Measurements from ENCODE around the gene AUTS2. TPM values are rescaled to one million over a fixed set of nuclear protein-coding genes. Genes with fewer than 3 reads are reported as not detected.

Gene AUTS2
- total RNA-seq, 1 experiment from 2014 or later: 256 TPM

GRCh38 chr7:70056363-70056762, 458.1 kb downstream of the AUTS2 start:
- no peak overlapping the region; a peak in 1 of 5 replicates for H3K4me3 Mint-ChIP-seq
- no peak overlapping the region for H4K91ac ChIP-seq (ENCODE audit: insufficient read length, low read depth, low read length)
- H2BK120ac ChIP-seq (ENCODE audit: low read depth, low read length, poor library complexity, severe bottlenecking): no peak overlapping the region
- no peak overlapping the region for H4K5ac ChIP-seq (ENCODE audit: insufficient read length, low read depth, low read length)
- peak overlapping the region in 2 of 3 experiments; percentile 7 to 21; a peak in 2 of 7 replicates for H3K27ac Mint-ChIP-seq
- H2AK5ac ChIP-seq (ENCODE audit: insufficient read length, low read length): no peak overlapping the region
- no peak for DNase-seq
- H3K9ac ChIP-seq (ENCODE audit: extremely low read depth, insufficient read length, low read length): no peak overlapping the region
- no peaks in the 10 kb centered on the region for H3K4me1 ChIP-seq (ENCODE audit: insufficient read depth, low read length)
- no peak overlapping the region for H2BK15ac ChIP-seq (ENCODE audit: low read depth, low read length)
- H3K79me1 ChIP-seq (ENCODE audit: insufficient read depth, low read depth, low read length, poor library complexity, severe bottlenecking): no peaks in the 10 kb centered on the region
- no peaks in the 10 kb centered on the region for H3K27me3 ChIP-seq (ENCODE audit: insufficient read depth, low read length)
- no peaks in the 10 kb centered on the region for H3K27me3 Mint-ChIP-seq (ENCODE audit: low read depth)
- H3K9me3 Mint-ChIP-seq: no peaks in the 10 kb centered on the region
- no peak overlapping the region for H3K27ac ChIP-seq (ENCODE audit: insufficient read length, low read depth, low read length)
- no peak overlapping the region for H2BK12ac ChIP-seq (ENCODE audit: insufficient read length, low read depth, low read length)
- H3K23ac ChIP-seq (ENCODE audit: insufficient read length, low read depth, low read length): no peak overlapping the region
- no peaks in the 10 kb centered on the region for H3K79me2 ChIP-seq (ENCODE audit: insufficient read depth, low read length)
- no peak overlapping the region for H3K56ac ChIP-seq (ENCODE audit: insufficient read length, low read depth, low read length)
- no peak overlapping the region for H3K14ac ChIP-seq (ENCODE audit: insufficient read depth, low read length)
- no peak overlapping the region for H3K4ac ChIP-seq (ENCODE audit: low read depth, low read length)
- no peak overlapping the region for H2BK5ac ChIP-seq (ENCODE audit: insufficient read length, low read length)
- H3K4me1 Mint-ChIP-seq: peaks cover 11 to 12% of the 10 kb centered on the region in 2 experiments
- H2BK20ac ChIP-seq (ENCODE audit: low read depth, low read length, poor library complexity, severe bottlenecking): no peak overlapping the region
- no peak overlapping the region for H3K4me2 ChIP-seq (ENCODE audit: insufficient read depth, insufficient read length, low read length)
- H2AFZ ChIP-seq (ENCODE audit: low read length): no peak overlapping the region
- H4K8ac ChIP-seq (replicated peaks; ENCODE audit: insufficient read length, low read depth, low read length): no peak overlapping the region
- H4K20me1 ChIP-seq (ENCODE audit: control insufficient read depth, insufficient read depth, insufficient read length): no peaks in the 10 kb centered on the region
- no peak overlapping the region for H3T11ph ChIP-seq (ENCODE audit: low read length)
- H3K9me3 ChIP-seq (ENCODE audit: control insufficient read depth, low read depth, low read length): no peaks in the 10 kb centered on the region
- no peaks in the 10 kb centered on the region for H3K36me3 Mint-ChIP-seq (ENCODE audit: insufficient read depth in 1 of 3, low read depth in 3 of 3)
- WGBS (ENCODE audit: extremely low coverage, insufficient read length, low lambda C conversion rate): no CpG with 5 or more reads among the region's 1 CpG
- no peak overlapping the region for H3K18ac ChIP-seq (ENCODE audit: insufficient read length, low read depth, low read length)
- no peaks in the 10 kb centered on the region for H3K23me2 ChIP-seq (ENCODE audit: insufficient read length, low read depth, low read length, poor library complexity, severe bottlenecking)
- TF ChIP-seq CTCF (conservative IDR thresholded peaks at IDR 0.05): no peak

Measured in H9 (cell line).